Activated CD8-positive, alpha-beta memory T cell treated with anti-CD3 and anti-CD28 coated beads for 1 hour (primary cell): ENCODE results near the gene ADARB2.

Experiments used
- DNase-seq, 2 donors: peaks; one replicate each; pipeline ENCODE4 v3.0.0-alpha.2; 2020; ENCODE audit warnings: low read depth in 1 of 2; ENCODE audit errors: extremely low read depth in 1 of 2

The ADARB2 gene

DNA sequence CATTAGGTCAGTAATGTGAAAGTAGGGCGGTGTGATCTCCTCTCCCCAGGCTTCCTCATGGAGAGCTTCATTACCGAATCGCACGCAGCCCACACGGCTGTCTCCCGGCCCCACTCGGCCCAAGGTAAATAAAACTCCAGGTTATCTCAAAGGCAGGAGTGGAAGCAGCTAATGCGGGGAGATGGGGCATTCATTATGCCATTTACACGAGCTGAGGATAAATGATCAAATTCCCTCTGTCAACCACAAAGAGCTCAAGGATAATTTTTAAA is 93.5 kb downstream of the ADARB2 start:
- no peak for DNase-seq

DNA sequence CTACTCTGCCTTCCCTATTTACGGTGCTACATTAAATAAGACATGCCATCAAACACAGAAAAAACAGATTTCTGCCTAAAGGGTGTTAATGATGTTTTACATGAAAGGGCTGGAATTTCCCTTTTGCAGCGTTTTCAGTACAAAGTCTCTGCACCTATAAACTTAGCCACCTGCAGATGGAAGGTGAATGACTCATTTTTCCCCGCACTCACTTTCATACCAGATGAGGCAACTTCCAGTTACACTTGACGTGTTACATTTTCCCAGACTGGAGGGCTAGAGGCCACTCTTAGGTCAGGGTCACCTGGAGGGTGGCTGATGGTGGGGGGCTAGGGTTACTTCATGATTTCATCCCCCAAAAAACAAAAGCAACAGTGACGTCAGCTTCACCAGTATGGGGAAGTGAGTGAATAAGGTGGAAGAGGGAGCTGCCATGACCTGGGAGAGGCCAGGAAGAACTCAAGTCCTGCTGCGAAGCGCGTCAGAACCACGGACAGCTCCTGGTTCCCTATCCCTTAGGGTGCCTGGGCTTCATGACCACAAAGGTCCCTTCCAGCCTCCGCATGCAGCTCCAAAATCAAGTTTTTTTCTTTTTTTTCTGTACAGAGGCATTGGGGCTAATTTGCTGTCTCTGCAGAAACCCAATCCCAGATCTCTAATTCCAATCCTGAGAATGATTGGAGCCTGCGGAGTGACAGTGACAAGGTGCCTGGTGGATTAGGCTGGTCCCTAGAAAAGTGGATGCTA is 94.0 kb downstream of the ADARB2 start:
- DNase-seq = no peak

DNA sequence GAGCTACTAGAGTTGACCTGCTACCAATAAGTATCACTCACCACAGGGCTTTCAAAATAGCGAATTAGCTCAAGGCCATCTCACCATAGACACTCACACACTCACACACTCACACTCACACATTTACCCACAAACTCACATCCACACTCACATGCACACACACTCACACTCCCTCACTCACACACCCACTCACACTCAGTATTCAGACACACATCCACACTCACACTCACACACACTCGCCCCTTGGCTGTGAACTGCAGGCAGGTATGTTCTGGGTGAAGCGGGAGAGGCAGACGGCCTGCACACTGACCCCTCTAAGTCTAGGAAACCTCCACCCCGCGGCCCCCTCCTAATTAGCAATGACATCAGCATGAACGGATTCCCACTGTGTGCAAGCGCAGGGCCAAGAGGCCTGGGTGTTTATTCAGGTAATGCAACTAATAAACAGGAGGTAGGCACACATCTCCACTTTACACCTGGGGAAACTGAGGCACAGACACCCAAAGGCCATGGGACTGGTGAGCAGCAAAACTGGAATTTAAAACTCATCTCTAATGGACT is 94.6 kb downstream of the ADARB2 start:
- no peak for DNase-seq

DNA sequence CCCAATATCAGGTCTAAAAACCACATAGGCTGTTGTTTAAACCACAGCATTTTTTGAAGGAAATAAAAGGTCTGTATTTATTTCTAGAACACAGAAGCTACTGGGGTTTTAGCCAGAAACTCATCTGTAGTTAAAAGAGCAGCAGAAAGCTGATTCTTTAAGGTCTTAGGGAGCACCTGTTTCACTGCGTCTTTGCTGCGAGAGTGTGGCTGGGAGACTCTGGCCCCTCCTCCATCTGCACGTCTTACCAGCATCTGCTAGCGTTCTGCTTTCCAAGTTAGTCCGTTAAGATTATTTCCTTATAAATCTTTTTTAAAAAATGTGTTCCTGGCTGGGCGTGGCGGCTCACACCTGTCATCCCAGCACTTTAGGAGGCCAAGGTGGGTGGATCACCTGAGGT is 95.9 kb downstream of the ADARB2 start:
- DNase-seq = no peak

DNA sequence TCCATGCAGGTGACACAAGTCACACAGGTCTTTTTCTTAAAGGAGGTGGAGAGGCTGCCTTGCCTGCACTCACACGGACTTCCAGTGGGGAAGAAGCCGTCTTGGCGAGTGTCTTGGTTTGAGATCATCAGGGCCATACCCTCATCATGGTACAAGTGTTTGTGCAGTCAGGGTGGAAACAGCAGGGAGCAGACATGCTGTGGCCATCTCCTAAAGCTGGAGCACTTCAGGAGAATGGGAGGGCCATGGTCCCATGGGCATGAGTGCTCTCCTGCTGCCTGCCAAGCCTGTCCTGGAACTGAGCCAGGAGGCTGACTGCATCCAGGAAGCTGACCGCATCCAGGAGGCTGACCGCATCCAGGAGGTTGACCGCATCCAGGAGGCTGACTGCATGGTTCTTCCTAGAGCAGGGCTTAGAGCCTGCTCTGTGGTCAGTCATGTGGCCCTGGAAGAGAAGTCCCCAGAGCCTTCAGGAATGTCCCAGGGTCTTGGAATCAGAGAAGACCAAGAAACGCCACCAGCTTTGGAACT is 98.4 kb downstream of the ADARB2 start:
- DNase-seq = no peak

DNA sequence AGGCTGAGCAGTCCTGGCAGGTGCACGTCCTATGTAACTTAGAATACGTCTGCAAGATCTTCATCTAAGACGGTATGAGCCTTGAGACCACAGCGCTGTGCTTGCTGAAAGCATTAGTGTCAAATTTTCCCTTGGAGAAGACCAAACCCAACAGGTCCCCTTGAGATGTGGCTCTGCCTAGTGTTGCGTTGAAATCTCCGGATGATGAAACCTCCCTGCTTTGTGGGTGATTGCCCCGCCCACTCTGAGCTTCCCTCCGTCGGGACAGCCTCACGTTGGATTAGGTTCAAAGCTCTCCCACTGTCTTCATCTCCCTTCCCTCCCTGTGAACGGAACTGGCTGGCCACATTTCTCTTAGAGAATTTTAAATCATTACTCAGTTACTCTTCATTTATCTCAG is 102.0 kb downstream of the ADARB2 start:
- DNase-seq = no peak

DNA sequence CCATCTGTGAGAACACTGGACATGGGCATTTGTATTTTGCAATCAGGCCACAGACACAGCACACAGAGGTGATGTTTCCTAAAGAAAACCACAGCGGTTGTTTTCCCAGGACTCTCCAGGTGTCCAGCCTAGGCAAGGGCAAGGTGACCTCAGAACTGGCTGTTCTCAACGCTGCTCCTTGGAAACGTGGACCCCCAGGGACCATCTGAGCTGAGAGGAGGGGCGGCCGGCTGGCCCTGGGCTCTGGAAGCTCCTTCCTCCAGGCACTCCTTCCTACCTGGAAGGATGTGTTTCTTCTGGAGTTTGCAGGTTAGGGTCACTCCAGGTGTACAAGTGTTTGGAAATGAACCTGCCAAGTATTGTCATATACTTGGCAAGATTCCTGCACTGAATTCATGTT is 103.1 kb downstream of the ADARB2 start:
- DNase-seq = no peak

DNA sequence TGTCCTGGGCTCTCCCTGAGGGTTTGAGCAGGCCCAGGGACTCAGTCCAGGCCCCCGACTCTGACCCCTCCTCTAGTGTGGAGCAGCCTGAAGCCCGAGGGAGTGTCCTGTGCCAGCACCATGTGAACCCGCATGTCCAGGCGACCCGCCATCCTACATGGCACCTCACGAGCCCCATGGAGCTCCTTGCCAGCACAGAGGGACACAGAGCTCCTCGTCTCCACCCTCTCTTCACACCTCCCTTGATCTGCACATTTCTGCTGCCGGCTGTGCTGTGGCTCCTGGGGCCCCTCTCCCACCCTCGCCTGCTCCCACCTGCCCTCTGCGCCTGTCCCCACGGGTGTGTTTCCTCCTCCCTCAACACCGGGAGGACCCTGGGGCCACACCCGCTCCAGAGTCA is 103.5 kb downstream of the ADARB2 start:
- no peak for DNase-seq

DNA sequence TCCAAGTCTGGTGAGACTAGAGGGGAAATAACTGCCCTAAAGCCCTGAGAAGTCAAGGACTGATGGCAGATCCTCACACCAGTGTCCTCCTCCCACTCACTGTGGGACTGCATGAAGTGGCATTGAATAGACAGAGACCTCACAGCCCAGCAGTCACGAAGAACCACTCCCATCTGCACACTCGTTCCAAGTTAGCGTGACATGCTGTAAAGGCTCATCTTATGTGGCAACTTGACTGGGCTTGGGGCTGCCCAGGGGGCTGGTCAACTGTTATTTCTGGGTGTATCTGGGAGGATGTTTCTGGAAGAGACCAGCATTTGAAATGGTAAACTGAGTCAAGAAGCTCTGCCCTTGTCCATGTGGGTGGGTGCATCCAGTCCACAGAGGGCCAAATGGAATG is 104.7 kb downstream of the ADARB2 start:
- DNase-seq = no peak

DNA sequence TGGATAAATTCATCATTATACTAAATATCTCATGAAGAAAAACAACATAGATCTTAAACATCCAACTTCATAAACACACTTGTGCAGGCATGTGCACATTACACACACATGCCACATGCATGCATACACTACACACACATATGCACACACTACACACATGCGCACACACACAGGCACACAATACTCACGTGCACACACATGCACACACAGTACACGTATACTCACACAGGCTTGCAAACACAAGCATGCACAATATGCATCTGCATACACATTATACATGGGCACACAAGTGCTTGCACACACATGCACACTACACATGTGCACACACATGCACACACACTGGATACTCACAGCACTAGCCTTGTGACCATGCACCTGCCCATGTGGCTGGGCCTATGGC is 105.2 kb downstream of the ADARB2 start:
- DNase-seq = no peak

DNA sequence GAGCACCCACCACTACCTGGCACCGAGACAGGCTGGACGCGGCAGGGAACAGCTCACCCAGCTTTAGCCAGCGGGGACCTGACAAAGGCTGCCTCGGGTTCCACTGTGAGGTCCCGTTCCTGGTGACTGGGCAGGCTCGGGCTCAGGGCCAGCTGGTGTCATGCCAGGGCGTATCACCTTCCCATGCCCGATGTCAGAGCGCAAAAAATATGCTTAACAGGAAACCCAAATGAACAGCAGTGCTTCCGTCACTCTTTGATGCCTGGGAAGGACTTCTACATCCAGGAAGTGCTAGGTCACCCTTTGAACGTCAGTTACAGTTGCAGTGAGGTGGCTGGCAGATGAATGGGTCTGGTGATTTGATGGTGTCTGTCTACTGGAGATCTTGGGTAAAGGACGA is 106.0 kb downstream of the ADARB2 start:
- no peak for DNase-seq

DNA sequence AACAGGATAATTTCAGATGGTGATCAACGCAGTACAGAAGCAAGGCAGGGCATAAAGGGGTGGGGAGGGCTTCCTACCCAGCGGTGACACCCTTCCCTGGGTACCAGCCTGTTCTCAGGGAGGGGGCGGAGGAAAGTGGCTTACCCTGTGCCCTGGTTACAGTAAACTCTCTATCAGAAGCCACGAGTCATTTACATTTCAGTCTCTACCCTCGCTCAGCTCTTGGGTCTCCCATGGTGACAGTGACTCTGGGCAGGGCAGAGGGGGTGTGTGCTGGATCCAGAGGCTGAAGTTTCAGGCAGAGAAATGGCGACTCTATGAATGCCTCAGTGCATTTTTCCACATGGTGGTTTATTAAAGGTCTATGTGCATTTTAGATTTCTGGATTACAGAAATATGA is 107.0 kb downstream of the ADARB2 start:
- DNase-seq = no peak

DNA sequence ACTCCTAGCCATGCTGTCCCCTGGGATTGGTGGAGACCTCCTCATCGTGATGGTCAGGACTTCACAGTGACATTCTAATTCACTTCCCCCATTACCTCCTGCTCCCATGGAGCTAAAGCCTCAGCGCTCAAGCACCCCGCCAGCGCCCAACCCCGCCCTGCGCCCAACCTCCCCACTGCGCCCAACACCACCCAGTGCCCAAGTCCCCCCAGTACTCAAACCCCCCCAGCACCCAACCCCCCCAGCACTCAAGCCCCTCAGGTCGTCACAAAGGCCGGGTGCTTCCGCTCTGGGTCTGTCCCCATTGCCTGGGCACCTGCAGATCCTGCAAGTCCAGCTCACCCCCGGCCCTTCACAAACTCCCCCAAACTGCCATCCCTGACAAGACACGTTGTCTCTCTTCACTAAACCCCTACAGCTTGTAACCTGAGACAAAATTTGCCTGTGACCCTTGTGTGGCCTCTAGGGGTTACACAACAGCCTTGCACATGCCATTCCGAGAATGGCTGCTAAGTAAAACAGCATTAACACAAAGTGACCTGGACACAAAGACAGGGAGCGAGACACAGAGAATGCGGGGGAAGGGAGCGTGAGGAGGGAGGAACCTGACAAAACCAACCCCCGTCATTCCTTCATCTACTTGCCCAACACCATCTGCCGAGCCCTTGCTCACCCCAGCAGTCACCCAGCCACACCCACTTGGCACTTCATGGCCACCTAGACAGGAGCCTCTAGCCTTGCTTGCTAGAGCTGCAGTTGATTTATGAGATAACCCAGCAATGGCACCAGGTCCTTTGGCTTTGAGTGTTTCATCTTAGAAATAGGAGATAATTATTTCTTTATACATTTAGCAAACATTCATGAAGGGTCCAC is 107.8 kb downstream of the ADARB2 start:
- no peak for DNase-seq

DNA sequence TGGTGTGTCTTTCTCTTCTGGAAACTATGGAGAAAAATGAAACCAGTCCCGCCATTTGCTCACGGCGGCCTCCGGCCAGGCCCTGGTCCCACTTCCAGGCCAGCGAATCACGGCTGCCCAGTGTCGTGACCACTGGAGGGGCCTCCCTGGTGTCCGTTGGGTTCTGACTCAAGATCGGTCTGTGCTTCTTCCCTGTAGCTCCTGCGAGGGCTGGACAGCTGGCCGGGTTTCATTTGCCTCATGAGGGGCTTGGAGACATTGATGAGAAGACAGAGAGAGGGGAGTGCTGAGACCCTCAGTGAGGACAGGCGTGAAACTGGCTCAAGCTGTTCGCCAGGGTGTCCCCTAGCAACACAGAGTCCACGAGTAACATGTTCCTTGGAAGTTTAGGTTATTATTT is 108.6 kb downstream of the ADARB2 start:
- DNase-seq = no peak

DNA sequence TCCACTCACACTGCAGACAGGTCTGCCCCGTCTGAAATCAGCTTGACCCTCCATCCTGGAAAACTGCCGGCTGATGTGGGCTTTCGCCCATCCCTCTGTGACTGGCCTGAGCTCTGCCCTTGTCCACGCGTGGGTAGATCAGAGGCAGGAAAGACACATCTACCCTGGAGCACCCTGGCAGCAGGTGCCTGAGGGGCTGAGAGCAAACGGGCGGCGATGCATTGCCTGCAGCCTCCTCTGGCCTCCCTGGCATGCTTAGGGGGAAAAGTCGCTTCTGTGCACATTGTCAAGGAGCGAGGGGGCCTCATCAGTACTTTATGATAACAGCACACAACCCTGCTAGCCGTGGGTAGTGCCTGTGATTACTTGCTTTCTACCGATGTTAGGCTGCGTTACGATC is 109.4 kb downstream of the ADARB2 start:
- no peak for DNase-seq

DNA sequence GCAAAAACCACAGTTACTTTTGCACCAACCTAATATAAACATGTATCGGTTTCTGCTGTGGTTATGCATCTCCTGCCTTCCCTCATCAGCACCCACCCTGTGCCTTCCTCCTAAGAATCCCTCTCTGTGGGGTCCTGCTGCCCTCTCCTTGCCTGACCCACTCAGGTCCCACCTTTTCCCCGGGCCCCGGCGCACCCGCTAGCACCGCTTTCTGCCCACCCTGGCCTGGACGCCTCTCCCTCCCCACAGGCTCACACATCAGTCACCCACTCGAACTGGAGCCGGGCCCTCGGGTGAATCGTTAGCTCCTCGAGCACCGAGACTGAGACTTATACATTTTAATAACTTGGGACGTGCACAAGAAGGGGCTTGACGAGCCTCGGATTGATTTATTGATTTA is 110.5 kb downstream of the ADARB2 start:
- no peak for DNase-seq

DNA sequence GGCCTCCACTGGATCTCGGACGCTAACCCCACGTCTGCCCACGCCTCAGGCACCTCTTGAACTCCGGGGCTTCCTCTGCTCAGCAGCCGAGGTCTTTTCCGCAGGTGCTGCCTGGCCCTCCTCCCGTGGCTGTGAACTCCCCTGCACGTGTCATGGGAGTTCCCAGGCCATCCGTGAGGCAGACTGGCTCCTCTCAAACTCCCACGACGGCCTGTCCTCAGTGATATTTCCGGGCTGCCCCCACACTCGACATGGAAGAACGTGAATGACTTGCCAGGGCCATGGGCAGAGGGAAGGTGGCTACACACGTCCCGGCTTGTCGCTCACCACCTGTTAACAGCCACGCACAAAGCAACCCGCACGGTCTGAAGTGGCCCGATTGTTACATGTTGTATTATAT is 110.9 kb downstream of the ADARB2 start:
- DNase-seq = no peak

DNA sequence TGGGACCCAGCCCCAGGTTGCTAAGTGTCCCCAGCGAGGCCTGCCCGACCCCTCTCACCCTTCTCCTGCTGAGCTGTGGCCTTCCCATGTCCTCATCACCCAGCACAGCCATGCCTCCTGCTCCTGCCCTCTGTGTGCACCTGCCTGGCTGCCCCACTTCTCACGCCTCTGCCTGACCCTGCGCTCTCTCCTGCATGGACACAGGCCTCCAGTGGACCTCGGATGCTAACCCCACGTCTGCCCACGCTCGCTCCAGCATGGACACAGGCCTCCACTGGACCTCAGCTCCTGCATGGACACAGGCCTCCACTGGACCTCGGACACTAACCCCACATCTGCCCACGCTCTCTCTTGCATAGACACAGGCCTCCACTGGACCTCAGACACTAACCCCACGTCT is 111.6 kb downstream of the ADARB2 start:
- DNase-seq = no peak

DNA sequence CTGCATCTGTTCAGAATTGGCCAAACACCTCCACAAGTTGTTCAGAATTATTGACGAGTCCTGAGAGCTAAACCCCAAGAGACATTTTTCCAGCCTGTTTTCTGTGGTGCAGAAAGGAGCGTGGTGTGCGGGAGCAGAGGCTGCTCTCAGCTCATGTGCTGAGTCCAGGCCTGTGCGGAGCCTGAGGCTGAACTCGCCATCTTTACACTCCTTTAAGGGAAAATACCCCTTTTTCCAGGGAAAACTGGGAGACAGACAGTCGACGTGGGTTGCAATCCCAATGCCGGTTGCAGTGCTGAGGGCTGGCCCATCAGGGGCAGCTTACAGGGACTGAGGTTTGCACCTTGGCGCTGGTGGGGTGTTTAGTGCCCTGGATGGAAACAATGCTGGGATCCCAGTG is 112.2 kb downstream of the ADARB2 start:
- DNase-seq = no peak

DNA sequence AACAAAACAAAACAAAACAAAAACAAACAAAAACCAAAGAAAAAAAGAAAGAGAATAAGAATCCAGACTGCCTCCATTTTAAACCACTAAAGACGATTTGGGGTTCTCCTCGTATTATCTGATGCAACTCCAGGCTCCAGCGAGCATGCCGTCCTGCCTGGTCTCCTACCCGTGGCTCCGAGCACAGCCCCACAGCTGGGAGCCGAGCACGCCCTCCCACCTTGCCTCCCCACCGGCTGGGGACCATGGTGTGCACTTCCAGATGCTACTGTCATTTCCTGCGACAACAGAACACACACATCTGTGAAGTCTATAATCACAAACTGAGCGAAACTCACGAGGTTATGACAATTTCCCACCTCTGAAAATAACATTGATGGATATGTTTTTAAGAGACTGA is 113.1 kb downstream of the ADARB2 start:
- DNase-seq = no peak

DNA sequence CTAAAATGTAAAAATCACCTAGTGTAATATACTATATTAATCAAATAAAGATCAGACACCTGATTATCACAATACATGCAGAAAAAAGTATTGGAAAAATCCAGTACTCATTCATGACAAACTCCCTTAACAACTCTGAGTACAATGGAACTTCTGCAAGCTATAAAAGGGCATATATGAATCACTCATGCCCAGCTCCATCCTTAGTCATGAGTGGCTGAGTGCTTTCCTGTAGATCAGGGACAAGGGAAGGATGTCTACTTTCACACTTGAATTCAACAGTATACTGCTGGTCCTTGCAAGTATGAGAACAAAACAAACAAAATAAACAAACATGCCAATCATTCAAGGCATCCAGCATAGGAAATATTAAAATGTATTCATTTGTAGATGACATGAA is 116.5 kb downstream of the ADARB2 start:
- no peak for DNase-seq
